KMS-11 (cell line): ENCODE data around the gene LPO.

Experiments
- H2AFZ ChIP-seq: fragments of 200-600 bp; sonication (generic); 2 replicates; pipeline ENCODE4 v1.6.1; 2016; ENCODE audit warnings: antibody characterized with exemption, mixed run types, low read depth
- H3K27ac ChIP-seq: fragments of 200-600 bp; sonication (generic); 2 replicates; pipeline ENCODE4 v1.6.1; 2016; ENCODE audit warnings: mild to moderate bottlenecking, mixed run types
- H3K27me3 ChIP-seq: fragments of 200-600 bp; sonication (generic); 2 replicates; pipeline ENCODE4 v1.6.1; 2017; ENCODE audit warnings: mild to moderate bottlenecking, low read depth, mixed run types, moderate library complexity; ENCODE audit not compliant: insufficient read depth
- H3K36me3 ChIP-seq: fragments of 200-600 bp; sonication (generic); 2 replicates; pipeline ENCODE4 v1.6.1; 2017; ENCODE audit warnings: mild to moderate bottlenecking, mixed run types; ENCODE audit not compliant: insufficient read depth
- H3K4me1 ChIP-seq: fragments of 200-600 bp; sonication (generic); 2 replicates; pipeline ENCODE4 v1.6.1; 2016; ENCODE audit warnings: mild to moderate bottlenecking, low read depth, mixed run types; ENCODE audit not compliant: poor library complexity, severe bottlenecking
- H3K4me2 ChIP-seq: fragments of 200-600 bp; sonication (generic); 2 replicates; pipeline ENCODE4 v1.7.0; 2016; ENCODE audit warnings: mild to moderate bottlenecking, mixed run types
- H3K4me3 ChIP-seq: fragments of 200-600 bp; sonication (generic); IDR thresholded peaks from 2 replicates; pipeline ENCODE4 v1.6.1; 2017; ENCODE audit warnings: low read depth, low read length, mixed read lengths; ENCODE audit not compliant: insufficient read depth
- H3K79me2 ChIP-seq: fragments of 200-600 bp; sonication (generic); 2 replicates; pipeline ENCODE4 v1.6.1; 2016; ENCODE audit warnings: low read depth, mixed run types; ENCODE audit not compliant: insufficient read depth
- H3K9ac ChIP-seq: fragments of 200-600 bp; sonication (generic); 2 replicates; pipeline ENCODE4 v1.6.1; 2016; ENCODE audit warnings: mild to moderate bottlenecking, mixed run types
- H4K20me1 ChIP-seq: fragments of 200-600 bp; sonication (generic); 2 replicates; pipeline ENCODE4 v1.6.1; 2016; ENCODE audit warnings: mild to moderate bottlenecking, mixed run types; ENCODE audit not compliant: insufficient read depth
- CTCF ChIP-seq: fragments of 200-600 bp; sonication (generic); conservative IDR thresholded peaks from 2 replicates; pipeline ENCODE4 v1.6.1; 2017; ENCODE audit warnings: low read depth, mild to moderate bottlenecking, antibody characterized with exemption, low read length, moderate library complexity, mixed read lengths

The LPO gene

GRCh38 chr17:58305626-58306025 lies 67.2 kb downstream of the LPO start:
- Histone ChIP-seq H3K4me3 (no peak overlapping the region), H4K20me1 (no peaks in the 10 kb centered on the region), H3K27ac (no peak overlapping the region), H3K36me3 (no peaks in the 10 kb centered on the region), H3K79me2 (no peaks in the 10 kb centered on the region), H3K27me3 (no peaks in the 10 kb centered on the region), H3K9ac (no peak overlapping the region), H2AFZ (no peak overlapping the region), H3K4me2 (no peak overlapping the region), H3K4me1 (peaks cover 12% of the 10 kb centered on the region)
- TF ChIP-seq CTCF: no peak

GRCh38 chr17:58306131-58306951 lies 68.0 kb downstream of the LPO start:
- no peak for TF ChIP-seq CTCF
- Histone ChIP-seq H3K9ac (no peak overlapping the region), H2AFZ (no peak overlapping the region), H3K36me3 (no peaks in the 10 kb centered on the region), H4K20me1 (no peaks in the 10 kb centered on the region), H3K27ac (no peak overlapping the region), H3K4me3 (no peak overlapping the region), H3K4me2 (no peak overlapping the region), H3K27me3 (no peaks in the 10 kb centered on the region), H3K4me1 (peaks cover 6% of the 10 kb centered on the region), H3K79me2 (no peaks in the 10 kb centered on the region)

- Histone ChIP-seq H3K4me2 (no peak overlapping the region), H3K79me2 (no peaks in the 10 kb centered on the region), H3K4me3 (no peak overlapping the region), H4K20me1 (no peaks in the 10 kb centered on the region), H2AFZ (no peak overlapping the region), H3K27me3 (no peaks in the 10 kb centered on the region), H3K36me3 (no peaks in the 10 kb centered on the region), H3K4me1 (peaks cover 6% of the 10 kb centered on the region), H3K9ac (no peak overlapping the region), H3K27ac (no peak overlapping the region)
- no peak for TF ChIP-seq CTCF
Measured at GRCh38 chr17:58307468-58308172, 69.2 kb downstream of the LPO start.

GRCh38 chr17:58308173-58308984 lies 70.0 kb downstream of the LPO start:
- Histone ChIP-seq H3K27ac (no peak overlapping the region), H3K9ac (no peak overlapping the region), H3K27me3 (no peaks in the 10 kb centered on the region), H3K4me2 (no peak overlapping the region), H3K79me2 (no peaks in the 10 kb centered on the region), H3K4me3 (no peak overlapping the region), H2AFZ (no peak overlapping the region), H3K4me1 (peaks cover 6% of the 10 kb centered on the region), H4K20me1 (no peaks in the 10 kb centered on the region), H3K36me3 (no peaks in the 10 kb centered on the region)
- no peak for TF ChIP-seq CTCF
